BE2C (cell line): ENCODE measurements around the gene ARHGEF9.

Experiments
- DNase-seq: peaks from one replicate; pipeline ENCODE4 v3.0.0-alpha.2; 2020
- H3K27me3 ChIP-seq: fragments of 250-450 bp; sonication (Bioruptor Pico); 2 replicates; pipeline ENCODE4 v1.5.1; 2020; ENCODE audit warnings: mild to moderate bottlenecking
- H3K36me3 ChIP-seq: fragments of 250-450 bp; sonication (Bioruptor Pico); 2 replicates; pipeline ENCODE4 v1.5.1; 2020; ENCODE audit warnings: mild to moderate bottlenecking
- H3K4me1 ChIP-seq: fragments of 250-450 bp; sonication (Bioruptor Pico); 2 replicates; pipeline ENCODE4 v1.5.1; 2020
- H3K4me3 ChIP-seq: 2 replicates; pipeline ENCODE4 v1.5.1; 2011; ENCODE audit warnings: low read depth, low read length
- H3K9me3 ChIP-seq: fragments of 250-450 bp; sonication (Bioruptor Pico); 2 replicates; pipeline ENCODE4 v1.5.1; 2020
- CTCF ChIP-seq: IDR thresholded peaks from 2 replicates; pipeline ENCODE4 v1.5.1; 2012; ENCODE audit warnings: mild to moderate bottlenecking, low read depth, low read length

ARHGEF9 gene

GRCh38 chrX:63737131-63737921 lies 47.7 kb downstream of the ARHGEF9 start:
- no peak for DNase-seq
- no peak overlapping the region for H3K4me3 ChIP-seq
- H3K27me3 ChIP-seq: no peaks in the 10 kb centered on the region
- no peaks in the 10 kb centered on the region for H3K36me3 ChIP-seq
- H3K4me1 ChIP-seq: no peaks in the 10 kb centered on the region
- H3K9me3 ChIP-seq: no peaks in the 10 kb centered on the region
- no peak for TF ChIP-seq CTCF

- no peak for DNase-seq
- H3K27me3 ChIP-seq: no peaks in the 10 kb centered on the region
- no peaks in the 10 kb centered on the region for H3K36me3 ChIP-seq
- H3K4me1 ChIP-seq: no peaks in the 10 kb centered on the region
- no peak for TF ChIP-seq CTCF
- no peaks in the 10 kb centered on the region for H3K9me3 ChIP-seq
- no peak overlapping the region for H3K4me3 ChIP-seq
Observed at GRCh38 chrX:63735882-63736281, 49.1 kb downstream of the ARHGEF9 start.

- no peaks in the 10 kb centered on the region for H3K9me3 ChIP-seq
- H3K4me3 ChIP-seq: no peak overlapping the region
- no peak for DNase-seq
- no peaks in the 10 kb centered on the region for H3K36me3 ChIP-seq
- no peaks in the 10 kb centered on the region for H3K27me3 ChIP-seq
- TF ChIP-seq CTCF: no peak
- H3K4me1 ChIP-seq: no peaks in the 10 kb centered on the region
Observed at GRCh38 chrX:63720293-63720692, 64.7 kb downstream of the ARHGEF9 start.

GRCh38 chrX:63719633-63720032 lies 65.4 kb downstream of the ARHGEF9 start:
- Histone ChIP-seq H3K4me3 (no peak overlapping the region), H3K4me1 (no peaks in the 10 kb centered on the region), H3K27me3 (no peaks in the 10 kb centered on the region), H3K9me3 (no peaks in the 10 kb centered on the region), H3K36me3 (no peaks in the 10 kb centered on the region)
- TF ChIP-seq CTCF: no peak
- DNase-seq: no peak

- Histone ChIP-seq H3K27me3 (no peaks in the 10 kb centered on the region), H3K9me3 (no peaks in the 10 kb centered on the region), H3K4me3 (no peak overlapping the region), H3K4me1 (no peaks in the 10 kb centered on the region), H3K36me3 (no peaks in the 10 kb centered on the region)
- no peak for TF ChIP-seq CTCF
- no peak for DNase-seq
Observed at GRCh38 chrX:63718010-63718694, 66.9 kb downstream of the ARHGEF9 start.

GRCh38 chrX:63713526-63713925 lies 71.5 kb downstream of the ARHGEF9 start:
- no peak for DNase-seq
- TF ChIP-seq CTCF: no peak
- Histone ChIP-seq H3K4me1 (no peaks in the 10 kb centered on the region), H3K27me3 (no peaks in the 10 kb centered on the region), H3K9me3 (no peaks in the 10 kb centered on the region), H3K36me3 (no peaks in the 10 kb centered on the region), H3K4me3 (no peak overlapping the region)
